ENCODE data around the gene RAB8B. TPM values are rescaled to one million over a fixed set of nuclear protein-coding genes. Genes with fewer than 3 reads are reported as not detected.

Gene RAB8B
- total and polyA plus RNA-seq, 11 donors = 2.5 to 32.6 (median 8.1) TPM

- no peak for ATAC-seq
- Histone ChIP-seq H3K36me3 (no peaks in the 10 kb centered on the region), H3K27me3 (no peaks in the 10 kb centered on the region), H3K4me3 (no peak overlapping the region), H3K27ac (no peak overlapping the region), H3K9me3 (no peaks in the 10 kb centered on the region), H3K4me1 (peaks cover 0 to 17% (median 7%) of the 10 kb centered on the region in 12 donors)
- intact Hi-C loops (cut with DNase I) = loop anchor here in 4 of 10 donors (2.0 to 10.0 kb wide), 4 partner anchors 64 to 219 kb away; partner anchors contain the start of genes APH1B (in 2 of the 4) and LACTB (in 1 of the 4)
- TF ChIP-seq CTCF (IDR thresholded peaks at IDR 0.05) (no peak), POLR2A (IDR thresholded peaks at IDR 0.05) (no peak)
- no peak for DNase-seq
- 41 to 82% (median 54%) methylated on average over 2 of the region's 2 CpGs for WGBS, 4 donors
These were observed 3.3 kb upstream of the RAB8B start for GRCh38 chr15:63186065-63186464.

GRCh38 chr15:63187589-63188226 is 1.7 kb upstream of the RAB8B start:
- ATAC-seq (no peak), DNase-seq (no peak)
- H3K4me3 ChIP-seq = no peak overlapping the region
- H3K36me3 ChIP-seq = no peaks in the 10 kb centered on the region
- WGBS, 4 donors = 82 to 91% (median 87%) methylated on average over 5 of the region's 5 CpGs
- intact Hi-C loops (cut with DNase I) = loop anchor here in 6 of 10 donors (2.0 to 10.0 kb wide), 6 partner anchors 31 to 217 kb away; partner anchors contain the start of genes APH1B (in 3 of the 6), RPS27L (in 2 of the 6) and LACTB (in 1 of the 6)
- no peak overlapping the region for H3K27ac ChIP-seq
- TF ChIP-seq CTCF (IDR thresholded peaks at IDR 0.05) (no peak), POLR2A (IDR thresholded peaks at IDR 0.05) (no peak)
- H3K4me1 ChIP-seq = peaks cover 0 to 32% (median 7%) of the 10 kb centered on the region in 12 donors
- H3K9me3 ChIP-seq = no peaks in the 10 kb centered on the region
- no peaks in the 10 kb centered on the region for H3K27me3 ChIP-seq

GRCh38 chr15:63188247-63188925 is 1.0 kb upstream of the RAB8B start:
- 44 to 51% (median 50%) methylated on average over 10 of the region's 10 CpGs for WGBS, 4 donors
- H3K36me3 ChIP-seq = no peaks in the 10 kb centered on the region
- H3K27me3 ChIP-seq = no peaks in the 10 kb centered on the region
- H3K27ac ChIP-seq = peak overlapping the region in 7 of 12 donors; percentile 26 to 90 (median 82)
- no peak for DNase-seq
- H3K4me1 ChIP-seq = peaks cover 0 to 38% (median 8%) of the 10 kb centered on the region in 12 donors
- H3K4me3 ChIP-seq = peak overlapping the region in 11 of 12 donors; percentile 51 to 88 (median 74)
- TF ChIP-seq POLR2A (IDR thresholded peaks at IDR 0.05) (no peak), CTCF (IDR thresholded peaks at IDR 0.05) (no peak)
- ATAC-seq = no peak
- no peaks in the 10 kb centered on the region for H3K9me3 ChIP-seq
- intact Hi-C loops (cut with DNase I) = loop anchor here in 6 of 10 donors (2.0 to 10.0 kb wide), 6 partner anchors 32 to 216 kb away; partner anchors contain the start of genes APH1B (in 2 of the 6), RPS27L (in 2 of the 6) and LACTB (in 1 of the 6)

Data from heart left ventricle (tissue), 16 donors.